Small intestine (tissue), 7 donors: ENCODE data around the gene CAD. TPM values are rescaled to one million over a fixed set of nuclear protein-coding genes. Genes with fewer than 3 reads are reported as not detected.
"Not testable (repeated sequence)": the region's sequence is repeated elsewhere in the genome, so short reads cannot be mapped to it uniquely, and the experiment has no call there.

ENCODE experiments used
- DNase-seq, 2 donors: peaks; one replicate each; pipeline versions ENCODE4 v3.0.0 to v3.0.0-alpha.2; 2013
- FAIRE-seq: peaks from 2 replicates; lab custom pipeline; 2012; peaks lifted over from hg19 to GRCh38; lab: Jason Lieb, UNC
- H3K27ac ChIP-seq, 3 donors: one replicate each; pipeline ENCODE4 v1.5.1; 2013; ENCODE audit warnings: low read length in 2 of 3, mild to moderate bottlenecking in 2 of 3, control low read depth in 1 of 3, inconsistent platforms in 1 of 3, low read depth in 1 of 3, moderate library complexity in 1 of 3
- H3K27me3 ChIP-seq, 3 donors: one replicate each; pipeline ENCODE4 v1.6.1; 2013; ENCODE audit warnings: low read length in 3 of 3, inconsistent platforms in 1 of 3; ENCODE audit not compliant: control insufficient read depth in 3 of 3, insufficient read depth in 3 of 3
- H3K36me3 ChIP-seq, 3 donors: one replicate each; pipeline ENCODE4 v1.6.1; 2013; ENCODE audit warnings: low read length in 3 of 3, inconsistent platforms in 1 of 3, low read depth in 1 of 3, mild to moderate bottlenecking in 1 of 3, moderate library complexity in 1 of 3; ENCODE audit not compliant: control insufficient read depth in 3 of 3, insufficient read depth in 2 of 3
- H3K4me1 ChIP-seq, 3 donors: one replicate each; pipeline ENCODE4 v1.6.1; 2013; ENCODE audit warnings: low read length in 2 of 3, inconsistent platforms in 1 of 3, low read depth in 1 of 3, mild to moderate bottlenecking in 1 of 3, moderate library complexity in 1 of 3; ENCODE audit not compliant: control insufficient read depth in 3 of 3, insufficient read depth in 2 of 3
- H3K4me3 ChIP-seq, 3 donors: one replicate each; pipeline ENCODE4 v1.5.1; 2013; ENCODE audit warnings: low read length in 3 of 3, control low read depth in 1 of 3, inconsistent platforms in 1 of 3, low read depth in 1 of 3, mild to moderate bottlenecking in 1 of 3, moderate library complexity in 1 of 3
- H3K9me3 ChIP-seq, 2 donors: one replicate each; pipeline ENCODE4 v1.6.1; 2013; ENCODE audit warnings: low read depth in 1 of 2, low read length in 1 of 2; ENCODE audit not compliant: control insufficient read depth in 2 of 2, insufficient read depth in 1 of 2
- WGBS, 3 donors: extraction: QIAGEN DNeasy Blood & Tissue Kit; methylation state at CpG; one replicate each; pipeline ENCODE4 v1.1.7; 2013; 5-methylcytosine and 5-hydroxymethylcytosine counted together
- polyA plus RNA-seq, 4 donors: library from polyadenylated mRNA; stranded (reverse) in 3 of 4; unstranded in 1 of 4; fragments of 200-250 nt in 3 of 4; fragments of 120-200 nt in 1 of 4; gene quantifications; one replicate each; pipeline versions ENCODE4 v1.2.1 to v1.2.3, GENCODE V29; 2013
- donor health status: healthy with polysubstance abuse.
- donor health status: control.
- donor health status: control.
- donor health status: Bipolar disorder and iron deficiency.
- donor health status: healthy.

The CAD gene
- polyA plus RNA-seq, 4 donors: 8.6 to 31.6 (median 15.2) TPM

DNA sequence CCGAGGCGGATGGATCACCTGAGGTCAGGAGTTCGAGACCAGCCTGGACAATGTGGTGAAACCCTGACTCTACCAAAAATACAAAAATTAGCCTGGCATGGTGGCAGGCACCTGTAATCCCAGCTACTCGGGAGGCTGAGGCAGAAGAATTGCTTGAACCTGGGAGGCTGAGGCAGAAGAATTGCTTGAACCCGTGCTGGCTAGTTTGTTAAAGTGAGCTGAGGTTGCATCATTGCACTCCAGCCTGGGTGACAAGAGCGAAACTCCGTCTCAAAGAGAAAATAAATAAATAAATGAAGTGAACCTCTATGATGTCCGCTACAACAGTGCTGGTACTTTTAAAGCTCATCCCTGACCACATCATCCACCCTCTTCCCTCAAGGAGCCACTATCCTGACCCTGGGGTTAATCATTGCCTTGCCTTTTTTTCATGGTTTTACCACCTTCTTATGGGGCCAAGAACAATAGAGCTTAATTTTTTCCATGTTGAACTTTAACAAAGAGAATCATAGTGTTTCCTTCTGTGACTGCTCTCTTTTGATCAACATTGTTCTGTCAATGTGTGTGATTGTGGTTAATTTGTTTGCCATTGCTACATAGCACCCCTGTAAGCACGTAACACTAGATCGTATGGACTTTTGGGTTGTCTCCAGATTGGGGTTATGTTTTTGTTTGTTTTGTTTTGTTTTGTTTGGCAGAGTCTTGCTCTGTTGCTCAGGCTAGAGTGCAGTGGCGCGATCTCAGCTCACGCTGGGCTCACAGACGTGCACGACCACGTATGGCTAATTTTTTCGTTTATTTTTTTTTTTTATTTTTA, 22.4 kb upstream of the CAD start:
- 61 to 69% (median 67%) methylated on average over 17 of the region's 17 CpGs for WGBS, 3 donors
- H3K4me3 ChIP-seq: no peak overlapping the region
- peaks cover 0 to 11% (median 0%) of the 10 kb centered on the region in 3 donors for H3K36me3 ChIP-seq
- H3K9me3 ChIP-seq: no peaks in the 10 kb centered on the region
- peaks cover 0 to 6% (median 0%) of the 10 kb centered on the region in 3 donors for H3K4me1 ChIP-seq
- no peaks in the 10 kb centered on the region for H3K27me3 ChIP-seq
- FAIRE-seq (no peak), DNase-seq (peak in 1 of 2 donors; percentile 57)
- H3K27ac ChIP-seq: no peak overlapping the region

DNA sequence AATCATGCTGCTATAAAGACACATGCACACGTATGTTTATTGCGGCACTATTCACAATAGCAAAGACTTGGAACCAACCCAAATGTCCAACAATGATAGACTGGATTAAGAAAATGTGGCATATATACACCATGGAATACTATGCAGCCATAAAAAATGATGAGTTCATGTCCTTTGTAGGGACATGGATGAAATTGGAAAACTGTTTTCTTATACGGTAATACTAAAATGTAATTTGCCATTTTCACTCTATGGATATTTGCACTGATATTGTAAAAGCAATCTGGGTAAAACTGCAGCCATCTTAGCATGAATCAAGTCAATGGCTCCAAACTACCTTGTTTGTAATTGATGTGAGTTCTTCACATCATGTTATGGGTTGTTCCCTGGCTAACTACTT, 21.4 kb upstream of the CAD start:
- not testable (repeated sequence) for DNase-seq, H3K4me1 ChIP-seq, FAIRE-seq, H3K4me3 ChIP-seq, H3K27ac ChIP-seq, H3K27me3 ChIP-seq, H3K9me3 ChIP-seq
- peaks cover 0 to 22% (median 0%) of the 10 kb centered on the region in 3 donors for H3K36me3 ChIP-seq
- 68 to 84% (median 78%) methylated on average over 3 of the region's 3 CpGs for whole genome bisulfite sequencing, 3 donors

DNA sequence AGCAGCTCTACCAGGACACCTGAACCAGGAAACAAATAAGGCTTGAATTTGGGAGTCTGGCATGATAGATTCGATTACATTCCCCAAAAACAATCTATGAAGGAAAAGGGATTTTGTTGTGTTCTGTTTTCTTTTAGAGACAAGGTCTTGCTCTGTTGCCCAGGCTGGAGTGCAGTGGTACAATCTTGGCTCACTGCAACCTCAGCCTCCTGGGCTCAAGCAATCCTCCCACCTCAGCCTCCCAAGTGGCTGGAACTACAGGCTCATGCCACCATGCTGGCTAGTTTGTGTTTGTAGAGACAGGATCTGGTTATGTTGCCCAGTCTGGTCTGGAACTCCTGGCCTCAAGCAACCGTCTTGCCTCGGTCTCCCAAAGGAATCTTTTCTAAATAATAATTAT, 19.1 kb upstream of the CAD start:
- H3K27me3 ChIP-seq, H3K27ac ChIP-seq, DNase-seq, H3K9me3 ChIP-seq, H3K4me3 ChIP-seq, H3K4me1 ChIP-seq, FAIRE-seq: not testable (repeated sequence)
- 94 to 100% (median 96%) methylated on average over 3 of the region's 3 CpGs for WGBS, 3 donors
- H3K36me3 ChIP-seq: peaks cover 0 to 45% (median 2%) of the 10 kb centered on the region in 3 donors

DNA sequence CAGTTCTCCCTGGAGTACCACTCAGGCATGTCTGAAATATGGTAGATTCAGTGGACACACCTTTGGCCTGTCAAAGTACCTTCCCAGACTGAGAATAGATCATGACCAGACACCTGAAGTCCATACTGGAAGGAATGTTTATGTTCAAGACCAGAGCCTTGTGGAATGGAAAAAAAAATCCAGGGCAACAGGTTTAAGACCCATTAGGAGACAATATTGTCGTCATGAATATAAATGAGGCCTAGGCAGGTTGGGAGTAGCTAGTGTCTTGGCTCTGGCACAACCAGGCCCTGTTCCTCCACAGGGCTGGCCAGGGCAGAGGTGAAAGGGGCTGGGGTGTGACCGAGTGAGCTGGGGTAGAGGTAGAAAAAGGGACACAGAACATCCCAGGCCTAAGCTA, 18.5 kb upstream of the CAD start:
- WGBS, 3 donors: 47 to 71% (median 57%) methylated on average over 2 of the region's 2 CpGs
- FAIRE-seq: no peak

DNA sequence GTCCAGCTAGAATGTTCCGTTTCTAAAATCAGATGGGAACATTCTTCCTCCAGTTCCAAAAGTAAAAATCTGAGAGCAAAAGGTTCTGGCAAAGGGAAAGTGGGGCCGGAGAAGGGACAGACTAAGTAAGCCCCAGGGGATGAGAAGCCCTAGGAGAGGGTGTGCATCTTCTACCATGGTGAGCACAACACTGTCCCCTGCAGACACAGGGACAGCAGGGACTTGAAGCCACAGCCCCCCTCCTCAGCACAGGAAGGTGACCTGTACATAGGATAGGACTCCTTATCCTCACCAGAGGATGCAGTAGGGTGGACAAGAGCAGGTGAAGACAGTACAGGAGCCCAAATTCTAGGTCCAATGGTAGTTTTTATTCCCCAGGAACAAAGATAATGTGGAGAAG, 17.9 kb upstream of the CAD start:
- Histone ChIP-seq H3K27ac (no peak overlapping the region), H3K9me3 (no peaks in the 10 kb centered on the region), H3K27me3 (no peaks in the 10 kb centered on the region), H3K4me3 (no peak overlapping the region), H3K4me1 (peaks cover 0 to 6% (median 0%) of the 10 kb centered on the region in 3 donors), H3K36me3 (peaks cover 0 to 56% (median 2%) of the 10 kb centered on the region in 3 donors)
- DNase-seq (no peak), FAIRE-seq (no peak)
- 83 to 92% (median 89%) methylated on average over 2 of the region's 2 CpGs for WGBS, 3 donors

More for the DNA sequence above, 18.5 kb upstream of the CAD start:
- DNase-seq: no peak
- Histone ChIP-seq H3K27me3 (no peaks in the 10 kb centered on the region), H3K9me3 (no peaks in the 10 kb centered on the region), H3K27ac (no peak overlapping the region), H3K4me1 (peaks cover 0 to 6% (median 0%) of the 10 kb centered on the region in 3 donors), H3K36me3 (peaks cover 0 to 50% (median 2%) of the 10 kb centered on the region in 3 donors), H3K4me3 (no peak overlapping the region)

DNA sequence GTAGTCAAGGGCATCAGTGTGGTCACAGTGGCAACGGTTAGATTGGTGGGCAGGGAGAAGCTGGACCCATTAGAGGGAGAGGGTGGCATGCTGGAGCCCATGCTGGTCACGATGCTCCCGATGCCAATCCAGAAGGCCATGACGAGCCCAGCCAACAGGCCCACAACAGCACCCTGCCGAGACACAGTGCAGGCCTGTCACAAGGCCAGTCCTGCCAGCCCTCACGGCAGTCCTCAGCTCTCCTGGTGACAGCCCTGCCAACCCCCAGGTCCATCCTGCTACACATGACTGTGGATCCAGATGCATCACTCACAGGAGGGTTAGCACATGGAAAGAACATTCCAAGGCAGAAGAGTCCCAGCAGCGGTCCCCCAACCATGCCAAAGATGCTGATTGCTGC, 15.5 kb upstream of the CAD start:
- Histone ChIP-seq H3K4me1 (peaks cover 0 to 6% (median 0%) of the 10 kb centered on the region in 3 donors), H3K4me3 (no peak overlapping the region), H3K27me3 (no peaks in the 10 kb centered on the region), H3K36me3 (peaks cover 5 to 78% (median 6%) of the 10 kb centered on the region in 3 donors), H3K9me3 (no peaks in the 10 kb centered on the region), H3K27ac (no peak overlapping the region)
- FAIRE-seq: no peak
- 89 to 93% (median 90%) methylated on average over 6 to 7 of the region's 7 CpGs for WGBS, 3 donors
- DNase-seq: no peak

DNA sequence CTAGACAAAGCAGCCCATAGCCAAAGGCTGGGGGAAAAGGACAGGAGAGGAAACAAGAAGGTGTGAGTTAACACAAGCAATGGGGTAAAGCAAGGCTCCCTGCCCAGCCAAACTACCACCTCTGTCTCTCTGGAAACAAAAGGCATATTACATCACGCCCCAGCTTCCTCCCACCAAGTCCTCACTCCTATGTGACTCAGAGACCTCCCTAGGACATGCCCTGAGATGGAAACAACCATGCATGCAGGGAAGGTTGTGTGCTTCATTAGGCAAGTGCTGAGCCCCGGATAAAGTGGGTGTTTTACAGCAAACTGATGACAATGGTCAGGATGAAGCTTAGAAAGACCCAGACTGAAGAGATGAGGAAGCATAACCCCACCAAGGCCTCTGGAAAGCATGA, 14.3 kb upstream of the CAD start:
- Histone ChIP-seq H3K9me3 (no peaks in the 10 kb centered on the region), H3K4me1 (peaks cover 0 to 12% (median 0%) of the 10 kb centered on the region in 3 donors), H3K4me3 (no peak overlapping the region), H3K27me3 (no peaks in the 10 kb centered on the region), H3K36me3 (peaks cover 6 to 89% (median 7%) of the 10 kb centered on the region in 3 donors), H3K27ac (no peak overlapping the region)
- DNase-seq (no peak), FAIRE-seq (no peak)
- 80 to 94% (median 82%) methylated on average over 2 of the region's 2 CpGs for WGBS, 3 donors

DNA sequence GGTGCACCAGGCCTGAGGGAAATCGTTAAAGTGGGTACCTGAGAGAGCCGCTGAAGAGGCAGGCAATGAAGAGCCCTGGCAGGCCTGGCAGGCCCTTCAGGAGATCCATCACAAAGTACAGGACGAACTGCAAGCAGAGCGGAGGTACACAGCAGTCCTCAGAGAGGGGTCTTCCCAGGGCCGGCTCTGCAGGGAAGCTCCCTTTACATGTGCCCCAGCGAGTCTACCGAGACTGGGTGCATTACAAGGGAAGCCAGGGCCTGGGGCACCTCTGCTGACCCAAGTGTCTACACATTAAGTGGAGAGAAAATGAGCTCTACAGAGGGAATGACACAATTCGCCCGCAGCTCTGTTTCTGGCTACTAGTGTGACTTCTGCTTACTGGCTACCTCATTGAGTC, 13.4 kb upstream of the CAD start:
- H3K27ac ChIP-seq: no peak overlapping the region
- no peaks in the 10 kb centered on the region for H3K27me3 ChIP-seq
- H3K36me3 ChIP-seq: peaks cover 7 to 97% (median 10%) of the 10 kb centered on the region in 3 donors
- WGBS, 3 donors: 94 to 96% (median 94%) methylated on average over 9 of the region's 9 CpGs
- no peak for FAIRE-seq
- no peaks in the 10 kb centered on the region for H3K9me3 ChIP-seq
- no peak overlapping the region for H3K4me3 ChIP-seq
- H3K4me1 ChIP-seq: peaks cover 0 to 20% (median 0%) of the 10 kb centered on the region in 3 donors
- no peak for DNase-seq
